NCI-H2227 (cell line): ENCODE measurements around the gene GPR42.
"Not testable (repeated sequence)": the region's sequence is repeated elsewhere in the genome, so short reads cannot be mapped to it uniquely, and the experiment has no call there.

Source experiments
- DNase-seq: peaks from one replicate; lab custom pipeline; 2025; ENCODE audit not compliant: unreplicated experiment; lab: John Stamatoyannopoulos, UW

GPR42 gene

GRCh38 chr19:35392742-35393715 lies 22.2 kb downstream of the GPR42 start:
- DNase-seq, result no peak

- peak; percentile 85 for DNase-seq
These were observed 24.7 kb downstream of the GPR42 start for GRCh38 chr19:35395382-35396199.

- DNase-seq, result no peak
These were observed 25.5 kb downstream of the GPR42 start for GRCh38 chr19:35396240-35396885.

GRCh38 chr19:35397064-35397463 lies 26.2 kb downstream of the GPR42 start:
- DNase-seq, result no peak

GRCh38 chr19:35398570-35398969 lies 27.7 kb downstream of the GPR42 start:
- DNase-seq, result no peak

GRCh38 chr19:35399231-35399630 lies 28.4 kb downstream of the GPR42 start:
- DNase-seq, result no peak

GRCh38 chr19:35399948-35400772 lies 29.3 kb downstream of the GPR42 start:
- no peak for DNase-seq

- no peak for DNase-seq
These were observed 29.9 kb downstream of the GPR42 start for GRCh38 chr19:35400773-35401100.

GRCh38 chr19:35401416-35401815 lies 30.5 kb downstream of the GPR42 start:
- DNase-seq, result not testable (repeated sequence)

GRCh38 chr19:35403116-35403760 lies 32.4 kb downstream of the GPR42 start:
- no peak for DNase-seq

GRCh38 chr19:35404879-35405622 lies 34.2 kb downstream of the GPR42 start:
- no peak for DNase-seq

- no peak for DNase-seq
These were observed 36.8 kb downstream of the GPR42 start for GRCh38 chr19:35407619-35408018.

GRCh38 chr19:35408284-35409171 lies 37.7 kb downstream of the GPR42 start:
- DNase-seq, result no peak

- no peak for DNase-seq
These were observed 38.3 kb downstream of the GPR42 start for GRCh38 chr19:35409191-35409590.

- no peak for DNase-seq
These were observed 39.6 kb downstream of the GPR42 start for GRCh38 chr19:35410487-35410886.

GRCh38 chr19:35414442-35414841 lies 43.6 kb downstream of the GPR42 start:
- no peak for DNase-seq

- no peak for DNase-seq
These were observed 45.5 kb downstream of the GPR42 start for GRCh38 chr19:35416331-35416730.

GRCh38 chr19:35417278-35417677 lies 46.4 kb downstream of the GPR42 start:
- DNase-seq, result no peak
